H1 (cell line): ENCODE measurements around the gene NOL12. TPM values are rescaled to one million over a fixed set of nuclear protein-coding genes. Genes with fewer than 3 reads are reported as not detected.

Experiments
- BACH1 ChIP-seq: IDR thresholded peaks from 2 replicates; pipeline ENCODE4 v1.6.1; 2012; ENCODE audit warnings: low read length, improper control_type of control experiment
- KDM5A ChIP-seq: fragments of 200-600 bp; IDR thresholded peaks from 2 replicates; pipeline ENCODE4 v1.7.1; 2012; ENCODE audit warnings: mild to moderate bottlenecking, low read length, inconsistent platforms, mixed read lengths
- RFX5 ChIP-seq: IDR thresholded peaks from 2 replicates; pipeline ENCODE4 v1.6.1; 2011; ENCODE audit warnings: low read depth, low read length, improper control_type of control experiment, borderline replicate concordance
- TBP ChIP-seq: IDR thresholded peaks from 2 replicates; pipeline ENCODE4 v1.6.1; 2011; ENCODE audit warnings: low read depth, low read length, improper control_type of control experiment
- polyA plus RNA-seq, 7 experiments: library from polyadenylated mRNA; depleted of rRNA in 3 of 7; stranded (reverse) in 5 of 7; unstranded in 2 of 7; fragments of >200 nt in 5 of 7; fragments of 200-250 nt in 2 of 7; gene quantifications; 1 replicate in 5 of 7; 2 replicates in 1 of 7; 4 replicates in 1 of 7; pipeline versions ENCODE4 v1.2.1 to v1.2.3, GENCODE V29; 2011 to 2013; ENCODE audit warnings: missing spikeins in 2 of 7, mixed read lengths in 2 of 7
- total RNA-seq: library from RNA; stranded (reverse); fragmentation: NEBNext Ultra II Directional; extraction: Animal tissue kit (Norgen Biotek cat#: 25700); gene quantifications from 2 replicates; pipeline ENCODE4 v1.2.1, GENCODE V29; 2021
- TF ChIP-seq, protein P1 (sequence below): fragments of 300-600 bp; sonication (generic); IDR thresholded peaks from 2 replicates; pipeline ENCODE4 v1.7.1; 2012; ENCODE audit warnings: low read length, moderate library complexity, mild to moderate bottlenecking, inconsistent platforms; ENCODE audit not compliant: insufficient replicate concordance
- TF ChIP-seq, protein P2 (sequence below): IDR thresholded peaks from 2 replicates; pipeline ENCODE4 v1.6.1; 2011; ENCODE audit warnings: low read depth, mild to moderate bottlenecking, low read length; ENCODE audit not compliant: insufficient read depth
- TF ChIP-seq, protein P3 (sequence below): IDR thresholded peaks from 2 replicates; pipeline ENCODE4 v1.6.1; 2011; ENCODE audit warnings: low read length, improper control_type of control experiment

The NOL12 gene
- total and polyA plus RNA-seq, 2 of the 8 experiments (the other 6 are each of a cell fraction or from before 2014, with no cell fraction given) = 25.3 to 28.3 TPM

DNA sequence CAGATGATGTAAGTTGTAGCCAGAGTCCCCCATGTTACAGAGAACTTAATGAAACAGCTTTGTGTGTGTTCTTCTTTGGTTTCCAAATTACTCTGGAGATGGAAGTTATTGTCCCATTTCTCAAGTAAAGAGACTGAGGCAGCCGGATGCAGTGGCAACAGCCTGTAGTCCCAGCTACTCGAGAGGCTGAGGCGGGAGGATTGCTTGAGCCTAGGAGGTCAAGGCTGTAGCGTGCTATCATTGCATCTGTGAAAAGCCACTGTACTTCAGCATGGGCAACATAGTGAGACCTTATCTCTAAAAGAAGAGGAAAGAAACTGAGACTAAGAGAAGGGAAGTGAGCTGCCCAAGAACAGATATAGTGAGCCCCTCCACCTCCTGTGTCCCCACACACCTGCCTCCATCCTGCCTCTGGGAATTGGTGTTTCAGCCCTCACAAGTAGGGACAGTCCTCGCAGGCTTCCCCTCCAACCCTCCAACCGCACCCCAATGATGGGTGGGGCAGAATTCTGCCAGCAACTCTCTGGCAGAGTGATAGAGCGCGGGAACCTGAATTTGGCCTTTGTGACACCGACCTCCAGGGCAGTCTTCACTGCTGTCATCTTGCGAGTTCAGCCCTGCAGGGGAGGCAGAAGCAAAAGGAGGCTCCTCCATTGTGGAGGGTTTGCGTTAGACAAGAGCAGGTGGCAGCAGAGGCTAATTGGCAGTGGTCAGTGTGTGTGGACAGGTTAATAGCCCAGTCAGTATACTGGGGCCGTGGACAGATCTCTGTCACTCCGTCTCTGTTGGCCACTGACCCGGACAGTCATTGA, 26.0 kb upstream of the NOL12 start (continued):
- TF ChIP-seq, protein P1, sequence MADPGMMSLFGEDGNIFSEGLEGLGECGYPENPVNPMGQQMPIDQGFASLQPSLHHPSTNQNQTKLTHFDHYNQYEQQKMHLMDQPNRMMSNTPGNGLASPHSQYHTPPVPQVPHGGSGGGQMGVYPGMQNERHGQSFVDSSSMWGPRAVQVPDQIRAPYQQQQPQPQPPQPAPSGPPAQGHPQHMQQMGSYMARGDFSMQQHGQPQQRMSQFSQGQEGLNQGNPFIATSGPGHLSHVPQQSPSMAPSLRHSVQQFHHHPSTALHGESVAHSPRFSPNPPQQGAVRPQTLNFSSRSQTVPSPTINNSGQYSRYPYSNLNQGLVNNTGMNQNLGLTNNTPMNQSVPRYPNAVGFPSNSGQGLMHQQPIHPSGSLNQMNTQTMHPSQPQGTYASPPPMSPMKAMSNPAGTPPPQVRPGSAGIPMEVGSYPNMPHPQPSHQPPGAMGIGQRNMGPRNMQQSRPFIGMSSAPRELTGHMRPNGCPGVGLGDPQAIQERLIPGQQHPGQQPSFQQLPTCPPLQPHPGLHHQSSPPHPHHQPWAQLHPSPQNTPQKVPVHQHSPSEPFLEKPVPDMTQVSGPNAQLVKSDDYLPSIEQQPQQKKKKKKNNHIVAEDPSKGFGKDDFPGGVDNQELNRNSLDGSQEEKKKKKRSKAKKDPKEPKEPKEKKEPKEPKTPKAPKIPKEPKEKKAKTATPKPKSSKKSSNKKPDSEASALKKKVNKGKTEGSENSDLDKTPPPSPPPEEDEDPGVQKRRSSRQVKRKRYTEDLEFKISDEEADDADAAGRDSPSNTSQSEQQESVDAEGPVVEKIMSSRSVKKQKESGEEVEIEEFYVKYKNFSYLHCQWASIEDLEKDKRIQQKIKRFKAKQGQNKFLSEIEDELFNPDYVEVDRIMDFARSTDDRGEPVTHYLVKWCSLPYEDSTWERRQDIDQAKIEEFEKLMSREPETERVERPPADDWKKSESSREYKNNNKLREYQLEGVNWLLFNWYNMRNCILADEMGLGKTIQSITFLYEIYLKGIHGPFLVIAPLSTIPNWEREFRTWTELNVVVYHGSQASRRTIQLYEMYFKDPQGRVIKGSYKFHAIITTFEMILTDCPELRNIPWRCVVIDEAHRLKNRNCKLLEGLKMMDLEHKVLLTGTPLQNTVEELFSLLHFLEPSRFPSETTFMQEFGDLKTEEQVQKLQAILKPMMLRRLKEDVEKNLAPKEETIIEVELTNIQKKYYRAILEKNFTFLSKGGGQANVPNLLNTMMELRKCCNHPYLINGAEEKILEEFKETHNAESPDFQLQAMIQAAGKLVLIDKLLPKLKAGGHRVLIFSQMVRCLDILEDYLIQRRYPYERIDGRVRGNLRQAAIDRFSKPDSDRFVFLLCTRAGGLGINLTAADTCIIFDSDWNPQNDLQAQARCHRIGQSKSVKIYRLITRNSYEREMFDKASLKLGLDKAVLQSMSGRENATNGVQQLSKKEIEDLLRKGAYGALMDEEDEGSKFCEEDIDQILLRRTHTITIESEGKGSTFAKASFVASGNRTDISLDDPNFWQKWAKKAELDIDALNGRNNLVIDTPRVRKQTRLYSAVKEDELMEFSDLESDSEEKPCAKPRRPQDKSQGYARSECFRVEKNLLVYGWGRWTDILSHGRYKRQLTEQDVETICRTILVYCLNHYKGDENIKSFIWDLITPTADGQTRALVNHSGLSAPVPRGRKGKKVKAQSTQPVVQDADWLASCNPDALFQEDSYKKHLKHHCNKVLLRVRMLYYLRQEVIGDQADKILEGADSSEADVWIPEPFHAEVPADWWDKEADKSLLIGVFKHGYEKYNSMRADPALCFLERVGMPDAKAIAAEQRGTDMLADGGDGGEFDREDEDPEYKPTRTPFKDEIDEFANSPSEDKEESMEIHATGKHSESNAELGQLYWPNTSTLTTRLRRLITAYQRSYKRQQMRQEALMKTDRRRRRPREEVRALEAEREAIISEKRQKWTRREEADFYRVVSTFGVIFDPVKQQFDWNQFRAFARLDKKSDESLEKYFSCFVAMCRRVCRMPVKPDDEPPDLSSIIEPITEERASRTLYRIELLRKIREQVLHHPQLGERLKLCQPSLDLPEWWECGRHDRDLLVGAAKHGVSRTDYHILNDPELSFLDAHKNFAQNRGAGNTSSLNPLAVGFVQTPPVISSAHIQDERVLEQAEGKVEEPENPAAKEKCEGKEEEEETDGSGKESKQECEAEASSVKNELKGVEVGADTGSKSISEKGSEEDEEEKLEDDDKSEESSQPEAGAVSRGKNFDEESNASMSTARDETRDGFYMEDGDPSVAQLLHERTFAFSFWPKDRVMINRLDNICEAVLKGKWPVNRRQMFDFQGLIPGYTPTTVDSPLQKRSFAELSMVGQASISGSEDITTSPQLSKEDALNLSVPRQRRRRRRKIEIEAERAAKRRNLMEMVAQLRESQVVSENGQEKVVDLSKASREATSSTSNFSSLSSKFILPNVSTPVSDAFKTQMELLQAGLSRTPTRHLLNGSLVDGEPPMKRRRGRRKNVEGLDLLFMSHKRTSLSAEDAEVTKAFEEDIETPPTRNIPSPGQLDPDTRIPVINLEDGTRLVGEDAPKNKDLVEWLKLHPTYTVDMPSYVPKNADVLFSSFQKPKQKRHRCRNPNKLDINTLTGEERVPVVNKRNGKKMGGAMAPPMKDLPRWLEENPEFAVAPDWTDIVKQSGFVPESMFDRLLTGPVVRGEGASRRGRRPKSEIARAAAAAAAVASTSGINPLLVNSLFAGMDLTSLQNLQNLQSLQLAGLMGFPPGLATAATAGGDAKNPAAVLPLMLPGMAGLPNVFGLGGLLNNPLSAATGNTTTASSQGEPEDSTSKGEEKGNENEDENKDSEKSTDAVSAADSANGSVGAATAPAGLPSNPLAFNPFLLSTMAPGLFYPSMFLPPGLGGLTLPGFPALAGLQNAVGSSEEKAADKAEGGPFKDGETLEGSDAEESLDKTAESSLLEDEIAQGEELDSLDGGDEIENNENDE = no peak
- TF ChIP-seq KDM5A (no peak), BACH1 (no peak), TBP (no peak), RFX5 (no peak)
- TF ChIP-seq, protein P2, sequence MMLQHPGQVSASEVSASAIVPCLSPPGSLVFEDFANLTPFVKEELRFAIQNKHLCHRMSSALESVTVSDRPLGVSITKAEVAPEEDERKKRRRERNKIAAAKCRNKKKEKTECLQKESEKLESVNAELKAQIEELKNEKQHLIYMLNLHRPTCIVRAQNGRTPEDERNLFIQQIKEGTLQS = no peak
- TF ChIP-seq, protein P3, sequence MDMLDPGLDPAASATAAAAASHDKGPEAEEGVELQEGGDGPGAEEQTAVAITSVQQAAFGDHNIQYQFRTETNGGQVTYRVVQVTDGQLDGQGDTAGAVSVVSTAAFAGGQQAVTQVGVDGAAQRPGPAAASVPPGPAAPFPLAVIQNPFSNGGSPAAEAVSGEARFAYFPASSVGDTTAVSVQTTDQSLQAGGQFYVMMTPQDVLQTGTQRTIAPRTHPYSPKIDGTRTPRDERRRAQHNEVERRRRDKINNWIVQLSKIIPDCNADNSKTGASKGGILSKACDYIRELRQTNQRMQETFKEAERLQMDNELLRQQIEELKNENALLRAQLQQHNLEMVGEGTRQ = no peak
